Hematopoietic multipotent progenitor cell treated with erythropoietin and hydrocortisone succinate and interleukin-3 and kit ligand, for 15 days (in vitro differentiated cells): Measurements from ENCODE around the gene ANGEL2.
"Not testable (repeated sequence)": the region's sequence is repeated elsewhere in the genome, so short reads cannot be mapped to it uniquely, and the experiment has no call there.

ENCODE experiments used
- DNase-seq: peaks from one replicate; pipeline ENCODE4 v3.0.0-alpha.2; 2015; ENCODE audit warnings: low spot score

The ANGEL2 gene

DNA sequence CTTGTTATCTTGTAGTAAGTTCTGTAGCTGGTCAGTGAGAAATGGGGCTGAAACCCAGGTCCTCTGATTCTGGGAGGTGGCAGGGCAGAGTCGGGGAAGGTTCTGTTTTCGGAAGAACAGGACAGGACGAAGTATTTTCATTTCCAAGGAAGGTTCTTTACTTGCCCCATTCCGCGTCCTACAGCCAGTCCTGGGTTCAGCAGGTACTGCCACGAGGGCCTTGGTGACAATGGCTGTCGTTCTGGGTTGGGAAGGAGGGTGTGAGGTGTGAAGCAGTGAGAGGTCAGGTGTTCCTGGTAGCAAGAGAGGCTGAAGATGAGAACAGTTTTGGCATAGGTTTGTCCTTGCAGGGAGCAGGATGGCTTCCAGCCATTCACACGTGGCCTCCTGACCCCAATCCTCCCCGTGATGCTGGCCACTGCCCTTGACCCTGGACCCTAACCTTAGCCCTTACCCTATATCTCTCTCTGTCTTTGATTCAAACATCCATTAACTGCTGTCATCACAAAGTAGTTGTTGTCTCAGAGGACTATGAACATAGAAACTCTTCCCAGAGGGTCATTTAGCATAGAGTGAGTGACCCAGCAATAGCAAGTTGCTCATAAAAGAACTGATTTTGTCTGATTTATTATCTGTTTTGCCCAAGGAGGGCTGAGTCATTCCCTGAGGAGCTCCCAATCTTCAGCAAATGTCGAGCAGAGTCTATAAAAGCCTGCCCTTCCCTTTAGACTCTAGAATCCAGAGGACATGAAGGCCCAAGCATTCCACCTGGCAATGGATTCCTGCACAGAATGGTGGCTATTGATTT lies 40.4 kb downstream of the ANGEL2 start:
- DNase-seq = no peak

DNA sequence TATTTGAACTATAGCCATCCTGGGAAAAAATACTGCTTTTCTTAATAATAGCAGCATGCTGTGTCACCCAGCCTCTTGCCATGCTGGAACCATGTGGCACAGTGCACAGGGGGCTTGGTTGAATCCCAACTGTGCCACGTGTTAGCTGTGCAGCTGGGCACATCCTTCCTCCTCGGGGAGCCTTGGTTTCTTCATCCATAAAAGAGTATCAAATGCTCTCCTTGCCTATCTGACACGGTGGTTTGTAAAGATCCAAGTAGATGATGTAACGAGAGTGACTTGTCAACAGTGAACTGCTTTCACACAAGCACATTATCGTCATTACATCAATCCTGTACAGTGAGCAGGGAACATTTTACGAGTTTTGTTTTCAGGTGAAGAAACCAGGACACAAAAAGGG lies 41.0 kb downstream of the ANGEL2 start:
- no peak for DNase-seq

DNA sequence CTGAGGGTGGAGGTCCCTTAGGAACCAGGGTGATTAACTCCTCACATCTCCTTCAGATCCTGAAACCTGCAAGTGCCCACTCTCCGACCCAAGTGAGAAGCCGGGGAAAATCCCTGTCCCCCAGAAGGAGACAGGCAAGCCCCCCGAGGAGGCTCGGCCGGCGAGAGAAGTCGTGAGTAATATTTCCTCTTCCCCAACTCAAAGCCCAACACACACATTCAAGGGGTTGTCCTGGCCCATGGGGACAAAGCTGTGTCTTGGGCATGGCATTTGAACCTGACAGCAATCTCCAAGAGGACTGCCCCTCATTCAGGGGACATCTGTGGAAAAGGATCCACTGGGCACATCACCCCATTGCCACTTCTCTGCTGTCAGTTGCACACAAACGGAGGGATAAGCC lies 41.8 kb downstream of the ANGEL2 start:
- DNase-seq = no peak

DNA sequence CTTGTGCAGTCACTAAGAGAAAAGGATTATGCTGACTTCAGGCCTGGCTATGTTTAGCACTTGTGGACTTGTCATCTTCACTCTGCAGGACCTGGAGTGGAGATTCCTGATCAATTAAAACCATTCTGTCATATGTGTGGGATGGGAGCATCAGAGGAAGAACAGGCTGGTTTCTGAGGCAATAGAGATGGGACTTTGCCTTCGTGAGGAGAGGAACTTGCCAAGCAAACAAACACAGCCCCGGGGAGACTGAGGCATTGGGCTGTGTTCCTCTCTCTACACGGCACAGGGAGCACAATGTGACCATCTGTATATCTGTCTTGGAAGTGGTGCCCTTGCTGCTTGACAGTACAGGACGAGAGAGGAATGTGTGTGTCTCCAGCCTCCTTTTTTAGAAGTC lies 42.2 kb downstream of the ANGEL2 start:
- DNase-seq = no peak

DNA sequence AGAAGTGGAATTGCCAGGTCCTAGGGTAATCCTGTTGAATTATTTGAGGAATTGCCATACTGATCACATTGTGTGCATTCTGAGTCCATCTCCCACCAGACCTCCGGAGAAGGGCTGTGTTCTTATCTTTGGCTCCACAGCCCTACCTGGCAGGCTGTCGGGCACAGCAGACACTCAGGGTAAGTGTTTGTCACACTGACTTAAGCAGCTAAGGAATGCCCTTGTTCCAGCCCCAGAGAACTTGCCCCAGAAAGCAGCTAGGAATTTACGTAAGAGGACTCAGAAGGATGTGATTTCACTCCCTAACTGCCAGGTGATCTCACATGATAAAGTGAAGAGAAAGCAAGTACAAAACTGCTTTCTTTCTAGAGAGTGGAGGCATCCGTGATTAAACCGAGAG lies 44.4 kb downstream of the ANGEL2 start:
- DNase-seq = no peak

DNA sequence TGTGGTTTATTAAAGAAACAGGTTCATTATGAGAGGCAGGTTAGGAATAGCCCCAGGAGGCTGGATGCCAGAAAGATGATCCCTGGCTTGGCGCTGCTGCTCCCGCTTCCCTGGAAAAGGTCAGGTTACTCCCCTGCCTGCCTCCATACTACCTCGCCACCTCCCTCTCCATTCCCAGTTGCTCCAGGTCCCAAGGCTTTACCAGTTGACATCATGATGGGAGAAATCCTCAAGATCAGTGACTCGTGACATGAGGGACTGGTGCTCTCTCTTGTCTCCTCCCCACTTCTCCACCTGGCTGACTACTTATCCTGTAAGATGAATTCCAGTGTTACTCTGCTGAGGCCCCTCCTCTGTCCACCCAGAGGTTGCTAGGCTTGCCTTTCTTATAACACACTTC lies 45.6 kb downstream of the ANGEL2 start:
- no peak for DNase-seq

DNA sequence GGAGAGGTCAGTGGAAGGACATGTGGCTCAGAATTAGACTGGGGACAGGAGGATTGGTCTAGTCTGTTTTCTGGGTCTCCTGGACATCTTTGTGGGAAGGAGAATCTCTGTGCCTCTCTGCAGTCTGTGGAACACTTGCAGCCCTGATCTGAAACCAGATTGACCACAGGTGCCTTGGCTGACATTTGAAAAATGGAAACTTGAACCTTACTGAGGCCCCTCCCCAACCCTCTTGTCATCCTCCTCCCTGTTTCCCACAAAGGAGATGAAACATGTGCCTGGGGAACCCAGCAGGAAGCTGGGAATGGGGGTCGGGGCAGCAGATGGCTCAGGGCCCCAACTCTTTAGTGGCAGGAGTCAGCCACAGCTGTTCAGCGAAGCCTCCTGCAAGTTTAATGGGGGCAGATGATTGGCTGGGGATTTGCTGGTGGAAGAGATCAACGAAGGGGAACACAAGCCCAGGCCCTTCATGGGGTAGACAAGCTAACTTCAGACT lies 47.3 kb downstream of the ANGEL2 start:
- DNase-seq = no peak

DNA sequence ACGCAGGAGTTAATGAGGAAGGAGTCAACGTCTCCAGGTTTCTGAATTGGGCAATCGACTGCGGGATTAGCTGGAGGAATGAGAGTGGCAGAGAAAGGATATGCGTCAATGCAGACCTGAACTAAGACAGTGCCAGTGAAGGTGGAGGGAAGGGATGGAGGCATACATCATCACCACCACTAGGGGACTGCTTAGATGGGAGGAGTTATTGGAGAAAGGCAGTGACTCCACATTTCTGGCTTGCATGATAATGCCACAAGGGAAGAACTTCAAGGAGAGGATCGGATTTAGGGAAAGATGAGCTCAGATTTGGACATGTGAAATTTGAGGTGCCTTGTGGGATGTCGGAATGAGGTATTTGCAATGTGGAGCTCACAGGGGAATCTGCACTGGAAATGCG lies 47.9 kb downstream of the ANGEL2 start:
- DNase-seq = peak; percentile 5

DNA sequence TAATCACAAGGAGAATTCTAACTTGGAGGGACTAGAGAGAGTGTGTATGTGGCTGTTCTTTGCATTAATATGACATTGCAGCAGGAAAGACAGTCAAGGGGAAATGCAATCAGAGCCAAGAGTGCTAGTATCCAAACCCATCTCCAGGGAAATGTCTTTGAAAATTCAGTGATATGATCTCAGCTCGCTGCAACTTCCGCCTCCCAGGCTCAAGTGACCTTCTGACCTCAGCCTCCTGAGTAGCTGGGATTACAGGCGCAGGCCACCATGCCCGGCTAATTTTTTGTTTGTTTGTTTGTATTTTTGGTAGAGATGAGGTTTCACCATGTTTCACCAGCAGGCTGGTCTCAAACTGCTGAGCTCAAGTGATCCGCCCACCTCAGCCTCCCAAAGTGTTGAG lies 49.1 kb downstream of the ANGEL2 start:
- DNase-seq = no peak

DNA sequence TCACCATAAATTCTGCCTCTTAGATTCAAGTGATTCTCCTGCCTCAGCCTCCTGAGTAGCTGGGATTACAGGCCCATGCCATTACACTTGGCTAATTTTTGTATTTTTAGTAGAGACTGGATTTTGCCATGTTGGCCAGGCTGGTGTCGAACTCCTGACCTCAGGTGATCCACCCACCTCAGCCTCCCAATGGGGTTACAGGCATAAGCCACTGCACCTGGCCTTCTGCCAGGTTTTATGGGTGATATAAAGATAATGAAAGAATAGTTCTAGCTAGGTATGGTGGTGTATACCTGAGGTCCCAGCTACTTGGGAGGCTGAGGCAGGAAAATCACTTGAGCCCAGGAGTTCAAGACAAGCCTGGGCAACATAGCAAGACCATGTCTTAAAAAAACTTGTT lies 50.7 kb downstream of the ANGEL2 start:
- DNase-seq = not testable (repeated sequence)

DNA sequence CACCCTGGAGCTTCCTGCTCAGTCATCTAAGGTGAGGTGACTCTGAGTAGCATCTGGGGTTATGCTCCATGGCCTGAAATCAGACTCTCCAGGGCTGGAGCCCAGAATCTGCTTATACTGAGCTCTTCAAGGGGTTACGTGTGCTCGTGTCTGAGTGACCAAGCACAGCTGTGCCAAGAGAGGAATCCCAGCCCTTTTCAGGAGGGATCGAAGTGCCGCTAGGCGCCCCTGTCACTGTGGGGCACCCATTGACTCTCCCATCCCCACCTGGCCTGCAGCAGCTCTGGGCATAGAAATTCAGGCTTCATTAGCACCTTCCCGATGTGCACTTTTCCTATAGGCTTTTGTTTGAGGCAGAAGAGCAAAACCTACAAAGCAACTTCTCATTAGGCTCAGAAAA lies 51.6 kb downstream of the ANGEL2 start:
- DNase-seq = no peak

DNA sequence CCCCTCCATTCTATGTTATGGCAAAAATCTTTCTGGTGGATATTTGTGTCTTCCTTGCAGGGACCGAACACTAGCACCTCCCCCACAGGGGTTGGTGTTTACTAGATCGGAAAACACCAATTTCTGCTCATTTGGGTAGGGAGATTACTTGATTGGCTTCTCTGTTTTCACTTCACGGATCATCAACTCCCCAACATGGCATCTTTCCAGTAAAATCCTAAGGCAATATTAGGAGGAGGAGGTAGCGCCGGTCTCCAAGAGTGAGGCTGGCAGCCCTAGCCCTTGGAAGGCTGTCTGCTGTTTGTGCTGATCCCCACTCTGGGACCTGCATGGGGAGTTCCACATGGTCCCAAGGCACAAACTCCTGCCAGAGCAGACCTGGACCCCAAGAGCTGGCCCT lies 53.2 kb downstream of the ANGEL2 start:
- no peak for DNase-seq

DNA sequence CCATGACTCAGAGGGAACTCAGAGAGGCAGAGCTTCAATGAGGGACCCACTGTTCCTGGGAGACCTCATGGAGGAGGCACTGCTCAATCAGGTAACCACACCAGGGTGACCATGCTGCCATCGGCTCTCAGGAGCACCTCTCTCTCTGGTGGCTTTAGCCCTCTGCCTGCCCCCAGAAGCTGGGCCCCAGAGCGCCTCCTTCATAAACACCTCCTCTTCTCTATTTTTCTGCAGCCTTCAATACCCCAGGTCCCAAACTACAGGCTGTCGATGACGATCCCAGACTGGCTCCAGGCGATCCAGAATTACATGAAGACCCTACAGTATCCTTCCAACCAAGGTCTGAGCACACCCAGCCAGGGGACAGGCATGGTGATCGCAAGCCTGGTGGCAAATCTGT lies 54.7 kb downstream of the ANGEL2 start:
- no peak for DNase-seq

DNA sequence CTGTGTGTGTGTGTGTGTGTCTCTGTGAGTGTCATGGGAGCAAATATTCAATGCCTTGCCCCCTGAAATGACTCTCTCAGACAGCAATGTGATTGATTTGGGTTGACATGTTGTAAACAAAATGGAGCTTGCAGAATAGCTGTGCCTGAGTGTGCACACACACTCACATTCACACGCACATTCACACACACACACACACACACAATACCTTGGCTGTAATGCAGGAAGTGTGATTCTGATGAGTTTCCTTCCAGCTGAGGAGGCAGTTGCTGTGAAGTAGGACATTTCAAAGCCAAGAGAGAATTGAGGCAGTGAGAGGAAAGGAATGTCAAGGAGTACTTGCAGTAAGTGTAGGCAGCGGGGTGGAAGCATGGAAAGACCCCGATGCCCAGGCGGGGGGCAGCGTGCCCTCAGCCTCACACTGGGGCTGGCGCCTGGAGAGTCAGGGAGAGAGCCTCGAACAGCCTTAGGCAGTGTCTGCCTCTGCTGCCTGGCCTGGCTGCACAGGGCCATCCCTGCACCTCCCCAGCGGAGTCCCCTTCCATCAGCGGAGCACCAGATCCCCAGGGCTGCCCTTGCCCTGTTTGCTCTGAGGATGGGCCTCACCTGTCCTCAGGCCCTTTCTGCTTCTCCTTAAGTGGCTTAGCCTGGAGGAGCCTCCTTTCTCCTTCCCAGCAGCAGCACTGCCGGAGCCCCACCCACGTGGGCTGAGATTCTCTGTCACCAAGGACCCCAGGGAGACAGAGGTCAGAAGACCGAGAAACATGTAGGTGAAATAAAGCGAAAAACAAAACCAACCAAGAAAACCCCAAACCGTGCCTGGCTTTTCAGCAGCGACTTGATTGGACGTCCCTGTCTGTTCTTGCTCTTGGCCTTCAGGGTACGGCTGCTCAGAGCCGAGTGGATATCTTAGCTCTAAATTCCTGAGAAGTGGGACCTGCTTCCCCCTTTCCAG lies 56.1 kb downstream of the ANGEL2 start:
- no peak for DNase-seq

DNA sequence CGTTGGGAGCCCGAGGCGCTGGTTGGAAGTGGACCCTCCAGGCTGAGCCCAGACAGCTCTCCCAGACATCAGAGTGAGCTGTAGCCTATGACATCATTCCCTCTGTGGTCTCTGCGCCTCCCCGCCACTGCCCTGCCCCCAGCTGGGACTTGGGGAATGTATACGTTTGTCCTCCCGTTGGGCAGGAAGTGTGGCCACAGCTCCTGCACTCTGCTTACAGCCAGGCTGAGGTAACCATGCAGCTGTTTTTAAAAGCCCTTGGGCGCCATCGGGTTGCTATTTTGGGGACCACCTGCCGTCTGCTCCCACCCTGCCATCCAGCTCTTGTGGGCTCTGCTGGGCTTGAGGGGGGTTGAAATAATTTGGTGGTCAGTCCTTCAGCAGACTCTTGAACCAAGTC lies 57.5 kb downstream of the ANGEL2 start:
- no peak for DNase-seq

DNA sequence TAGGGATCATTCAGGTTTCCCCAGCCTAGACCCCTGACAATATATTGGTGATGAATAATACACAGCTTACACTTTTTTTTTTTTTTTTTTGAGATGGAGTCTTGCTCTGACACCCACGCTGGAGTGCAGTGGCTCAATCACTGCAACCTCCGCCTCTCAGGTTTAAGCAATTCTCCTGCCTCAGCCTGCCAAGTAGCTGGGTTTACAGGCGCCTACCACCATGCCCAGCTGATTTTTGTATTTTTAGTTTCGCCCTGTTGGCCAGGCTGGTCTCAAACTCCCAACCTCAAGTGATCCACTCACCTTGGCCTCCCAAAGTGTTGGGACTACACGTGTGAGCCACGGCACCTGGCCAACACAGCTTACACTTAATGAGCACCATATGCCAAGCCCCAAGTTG lies 58.1 kb downstream of the ANGEL2 start:
- DNase-seq = no peak

DNA sequence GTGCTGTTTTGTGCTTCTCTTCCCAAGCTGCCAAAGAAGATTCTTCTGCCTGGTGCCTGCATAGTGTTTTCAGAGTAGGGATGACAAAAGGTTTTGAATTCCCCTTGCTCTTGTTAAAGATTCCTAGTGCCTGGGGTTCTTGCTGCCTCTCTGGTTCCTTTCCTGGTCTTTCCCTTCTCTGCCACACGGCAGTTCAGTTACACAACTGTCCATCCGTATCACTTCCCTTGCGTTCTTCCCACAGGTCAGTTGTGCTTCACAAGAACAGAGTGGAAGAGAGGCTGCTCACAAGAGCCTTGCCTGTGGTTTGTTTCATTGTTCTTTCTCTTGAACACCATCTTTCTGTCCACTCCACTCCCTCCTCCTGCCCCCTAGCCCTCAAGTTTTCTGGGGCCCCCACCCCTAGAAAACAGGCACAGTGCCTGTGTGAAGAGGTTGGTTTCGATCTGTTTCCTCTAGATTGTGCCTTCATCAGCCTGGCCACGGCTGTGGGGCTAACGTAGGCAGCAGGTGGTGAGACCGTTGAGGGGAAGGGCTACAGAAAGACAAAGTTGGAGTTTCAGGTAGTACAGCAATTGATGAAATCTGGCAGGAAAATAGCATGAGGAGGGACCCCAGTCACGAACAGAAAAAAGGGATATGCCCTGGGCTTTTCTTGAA lies 59.6 kb downstream of the ANGEL2 start:
- no peak for DNase-seq

DNA sequence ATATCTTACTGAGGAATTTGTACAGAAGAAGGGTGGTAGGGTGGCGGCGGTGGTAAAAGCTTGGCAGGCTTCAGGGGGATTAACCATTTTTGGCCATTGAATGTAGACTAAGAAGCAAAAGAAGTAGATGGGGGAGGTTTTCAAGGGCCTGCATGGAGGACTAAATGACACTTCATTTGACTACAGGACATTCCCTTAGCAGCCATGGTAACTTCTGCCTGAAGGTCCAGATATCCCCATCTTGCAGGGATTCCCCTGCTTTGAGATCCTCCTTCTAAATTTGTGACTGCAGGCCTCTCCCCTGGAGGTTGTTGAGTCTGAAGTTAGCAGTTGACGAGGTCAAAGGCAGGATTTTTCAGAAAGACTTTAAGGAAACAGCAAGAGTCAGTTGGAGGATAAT lies 60.6 kb downstream of the ANGEL2 start:
- no peak for DNase-seq

DNA sequence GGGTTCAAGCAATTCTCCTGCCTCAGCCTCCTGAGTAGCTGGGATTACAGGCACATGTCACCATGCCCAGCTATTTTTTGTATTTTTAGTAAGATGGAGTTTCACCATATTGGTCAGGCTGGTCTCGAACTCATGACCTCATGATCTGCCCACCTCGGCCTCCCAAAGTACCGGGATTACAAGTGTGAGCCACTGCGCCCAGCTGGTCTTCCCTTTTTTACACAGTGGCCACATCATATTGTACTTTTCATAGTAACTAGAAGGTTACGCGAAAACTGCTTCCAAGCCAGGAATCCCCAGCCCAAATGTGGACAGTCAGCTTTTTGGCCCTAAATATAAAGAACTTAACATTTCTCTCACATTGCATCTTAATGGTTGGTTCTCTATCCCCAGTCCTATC lies 61.2 kb downstream of the ANGEL2 start:
- DNase-seq = no peak

DNA sequence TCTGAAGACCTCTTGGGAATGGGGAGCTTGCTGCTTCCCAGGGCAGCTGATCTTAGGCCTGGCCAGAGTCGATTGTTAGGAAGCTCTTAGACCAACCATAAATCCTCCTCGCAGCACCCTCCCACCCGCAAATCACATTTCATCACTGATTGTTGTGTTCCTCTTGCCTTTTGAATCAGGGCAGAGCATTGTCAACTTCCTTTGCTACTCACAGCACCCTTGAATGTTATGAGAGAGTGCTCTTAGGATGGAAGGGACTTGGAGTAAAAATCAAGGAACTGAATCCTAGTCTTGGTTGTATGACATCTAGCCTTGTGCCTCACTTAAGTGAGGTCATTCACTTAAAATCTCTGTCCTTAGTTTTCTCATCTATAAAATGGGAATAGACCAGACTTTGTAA lies 62.3 kb downstream of the ANGEL2 start:
- no peak for DNase-seq

DNA sequence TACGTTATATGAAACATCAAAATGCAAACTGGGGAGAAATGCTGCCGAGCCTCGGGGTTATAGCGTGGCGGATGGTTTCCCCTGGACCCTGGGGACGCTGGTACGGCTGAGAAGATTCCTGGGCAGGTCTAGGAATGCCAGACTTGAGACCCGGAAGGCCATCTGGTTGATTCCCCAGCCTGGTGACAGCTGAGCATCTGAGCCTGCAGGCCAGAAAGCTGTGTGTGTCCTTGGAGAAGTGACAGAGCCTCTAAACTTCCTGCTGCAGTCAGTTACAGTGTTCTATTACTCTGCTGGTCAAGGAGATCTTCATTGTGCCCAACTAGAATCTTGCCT lies 63.1 kb downstream of the ANGEL2 start:
- DNase-seq = no peak

DNA sequence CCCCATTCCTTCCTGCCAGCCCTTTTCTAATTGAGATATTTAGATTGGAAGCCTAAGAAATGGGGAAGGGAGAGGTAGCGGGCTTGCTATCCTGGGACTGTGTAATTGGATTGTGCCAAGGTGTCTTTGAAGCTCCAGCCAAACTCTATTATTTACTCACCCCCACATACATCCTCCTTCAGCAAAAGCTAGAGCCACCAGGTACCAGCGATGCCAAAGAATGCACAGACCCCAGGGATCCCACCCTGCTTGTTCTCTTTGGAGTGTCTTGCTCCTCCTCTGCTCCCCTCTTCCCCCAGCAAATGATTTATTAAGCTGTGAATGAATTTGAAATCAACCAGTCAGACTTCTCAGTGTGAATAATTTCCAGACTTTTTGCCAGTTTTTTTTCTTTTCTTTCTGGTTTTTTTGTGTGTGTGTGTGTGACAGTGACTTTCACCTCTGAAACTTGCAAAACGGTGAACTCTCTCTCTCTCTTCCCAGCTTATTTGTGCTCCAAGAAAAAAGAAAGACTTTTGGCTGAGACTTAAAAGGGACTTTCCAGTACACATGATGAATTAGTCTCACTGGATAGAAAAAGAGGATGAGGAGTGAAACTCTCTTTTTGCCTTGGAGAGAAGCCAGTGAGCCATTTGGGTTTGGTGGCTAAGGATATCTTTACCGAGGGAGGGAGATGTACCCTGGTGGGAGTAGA lies 63.6 kb downstream of the ANGEL2 start:
- DNase-seq = no peak
